Fibroblast of lung (primary cell): ENCODE results near the gene KLHL6. TPM values are rescaled to one million over a fixed set of nuclear protein-coding genes. Genes with fewer than 3 reads are reported as not detected.

Experiments used
- DNase-seq, 2 donors: peaks; one replicate each; pipeline versions ENCODE4 v3.0.0 to v3.0.0-alpha.2; 2010; ENCODE audit warnings: low read depth in 2 of 2
- H2AFZ ChIP-seq: 2 replicates; pipeline ENCODE4 v1.5.1; 2012; ENCODE audit warnings: low read length, control low read depth, inconsistent platforms
- H3K27ac ChIP-seq: 2 replicates; pipeline ENCODE4 v1.5.1; 2011; ENCODE audit warnings: low read length, control low read depth; ENCODE audit not compliant: insufficient read depth
- H3K27me3 ChIP-seq: 2 replicates; pipeline ENCODE4 v1.5.1; 2011; ENCODE audit warnings: mild to moderate bottlenecking, low read length; ENCODE audit not compliant: control insufficient read depth, insufficient read depth
- H3K36me3 ChIP-seq: 2 replicates; pipeline ENCODE4 v1.5.1; 2011; ENCODE audit warnings: low read length; ENCODE audit not compliant: control insufficient read depth, insufficient read depth
- H3K4me1 ChIP-seq: 2 replicates; pipeline ENCODE4 v1.5.1; 2011; ENCODE audit warnings: low read length; ENCODE audit not compliant: control insufficient read depth, insufficient read depth; ENCODE audit errors: extremely low read depth
- H3K4me2 ChIP-seq: 2 replicates; pipeline ENCODE4 v1.5.1; 2011; ENCODE audit warnings: low read length, control low read depth; ENCODE audit not compliant: insufficient read depth; ENCODE audit errors: extremely low read depth
- H3K4me3 ChIP-seq, 4 experiments: fragments of 200-600 bp in 1 of 4; sonication (generic) in 1 of 4; replicated peaks in 1 of 4; 2 replicates each; pipeline ENCODE4 v1.5.1; 2011 to 2016; ENCODE audit warnings: low read length in 4 of 4, low read depth in 3 of 4, mild to moderate bottlenecking in 3 of 4, control low read depth in 2 of 4, inconsistent platforms in 1 of 4, mixed read lengths in 1 of 4; ENCODE audit not compliant: insufficient read depth in 1 of 4; ENCODE audit errors: control extremely low read depth in 1 of 4
- H3K79me2 ChIP-seq: 2 replicates; pipeline ENCODE4 v1.5.1; 2012; ENCODE audit warnings: mild to moderate bottlenecking, low read length, inconsistent platforms; ENCODE audit not compliant: control insufficient read depth, insufficient read depth
- H3K9ac ChIP-seq: 2 replicates; pipeline ENCODE4 v1.5.1; 2011; ENCODE audit warnings: mild to moderate bottlenecking, low read length, control low read depth; ENCODE audit not compliant: insufficient read depth
- H3K9me3 ChIP-seq: 2 replicates; pipeline ENCODE4 v1.5.1; 2012; ENCODE audit warnings: low read depth, low read length; ENCODE audit not compliant: control insufficient read depth, insufficient read depth
- H4K20me1 ChIP-seq: 2 replicates; pipeline ENCODE4 v1.5.1; 2011; ENCODE audit warnings: low read length; ENCODE audit not compliant: control insufficient read depth, insufficient read depth; ENCODE audit errors: extremely low read depth
- CTCF ChIP-seq, 2 donors: IDR thresholded peaks in 1 of 2; conservative IDR thresholded peaks in 1 of 2; 1 replicate in 1 of 2; 2 replicates in 1 of 2; pipeline ENCODE4 v1.5.1; 2011 to 2012; ENCODE audit warnings: low read length in 2 of 2, control low read depth in 1 of 2, inconsistent platforms in 1 of 2, low read depth in 1 of 2, mild to moderate bottlenecking in 1 of 2
- EZH2 ChIP-seq: IDR thresholded peaks from 2 replicates; pipeline ENCODE4 v1.5.1; 2012; ENCODE audit warnings: low read length, control low read depth, mild to moderate bottlenecking; ENCODE audit errors: missing control alignments
- polyA plus RNA-seq, 2 donors: library from polyadenylated mRNA; depleted of rRNA in 1 of 2; stranded (reverse) in 1 of 2; unstranded in 1 of 2; fragments of >200 nt; gene quantifications; 2 replicates each; pipeline ENCODE4 v1.2.1, GENCODE V29; 2011 to 2012; ENCODE audit warnings: missing spikeins in 1 of 2
- total RNA-seq: library from RNA; depleted of rRNA; stranded (reverse); fragments of >200 nt; gene quantifications from 2 replicates; pipeline ENCODE4 v1.2.1, GENCODE V29; 2014

KLHL6 gene
- total and polyA plus RNA-seq, 2 donors (not counting 1 experiment from before 2014, with no cell fraction given), result not detected

- Histone ChIP-seq H3K4me3 (no peak overlapping the region), H3K27me3 (no peaks in the 10 kb centered on the region), H2AFZ (no peak overlapping the region), H3K9me3 (no peaks in the 10 kb centered on the region), H3K4me1 (no peaks in the 10 kb centered on the region), H3K27ac (no peak overlapping the region), H3K9ac (no peak overlapping the region), H3K36me3 (no peaks in the 10 kb centered on the region), H4K20me1 (no peaks in the 10 kb centered on the region), H3K4me2 (no peak overlapping the region), H3K79me2 (no peaks in the 10 kb centered on the region)
- DNase-seq, result no peak
- no peak for TF ChIP-seq EZH2
- no peak for TF ChIP-seq CTCF (conservative IDR thresholded peaks at IDR 0.05 in 1 of 2, IDR thresholded peaks at IDR 0.05 in 1 of 2; ENCODE audit: low read depth in 1 of 2, low read length in 2 of 2)
Measured at GRCh38 chr3:183533412-183534132, 21.9 kb downstream of the KLHL6 start.

GRCh38 chr3:183532620-183533411 lies 22.7 kb downstream of the KLHL6 start:
- H3K4me1 ChIP-seq, result no peaks in the 10 kb centered on the region
- DNase-seq, result no peak
- H4K20me1 ChIP-seq, result no peaks in the 10 kb centered on the region
- no peaks in the 10 kb centered on the region for H3K79me2 ChIP-seq
- no peaks in the 10 kb centered on the region for H3K9me3 ChIP-seq
- no peak for TF ChIP-seq EZH2
- TF ChIP-seq CTCF (conservative IDR thresholded peaks at IDR 0.05 in 1 of 2, IDR thresholded peaks at IDR 0.05 in 1 of 2; ENCODE audit: low read depth in 1 of 2, low read length in 2 of 2), result no peak
- no peak overlapping the region for H3K9ac ChIP-seq
- H3K36me3 ChIP-seq, result no peaks in the 10 kb centered on the region
- H3K27me3 ChIP-seq, result no peaks in the 10 kb centered on the region
- no peak overlapping the region for H3K4me3 ChIP-seq
- no peak overlapping the region for H3K4me2 ChIP-seq
- H3K27ac ChIP-seq, result no peak overlapping the region
- H2AFZ ChIP-seq, result no peak overlapping the region

- DNase-seq, result no peak
- H3K4me3 ChIP-seq, result no peak overlapping the region
- no peaks in the 10 kb centered on the region for H3K4me1 ChIP-seq
- H2AFZ ChIP-seq, result no peak overlapping the region
- H3K9me3 ChIP-seq, result no peaks in the 10 kb centered on the region
- TF ChIP-seq EZH2, result no peak
- no peak for TF ChIP-seq CTCF (conservative IDR thresholded peaks at IDR 0.05 in 1 of 2, IDR thresholded peaks at IDR 0.05 in 1 of 2; ENCODE audit: low read depth in 1 of 2, low read length in 2 of 2)
- H3K27ac ChIP-seq, result no peak overlapping the region
- H3K4me2 ChIP-seq, result no peak overlapping the region
- H3K27me3 ChIP-seq, result no peaks in the 10 kb centered on the region
- H4K20me1 ChIP-seq, result no peaks in the 10 kb centered on the region
- H3K9ac ChIP-seq, result no peak overlapping the region
- no peaks in the 10 kb centered on the region for H3K36me3 ChIP-seq
- no peaks in the 10 kb centered on the region for H3K79me2 ChIP-seq
Measured at GRCh38 chr3:183529717-183530116, 25.8 kb downstream of the KLHL6 start.
